ENCODE measurements around the gene MEIS1.

DNA sequence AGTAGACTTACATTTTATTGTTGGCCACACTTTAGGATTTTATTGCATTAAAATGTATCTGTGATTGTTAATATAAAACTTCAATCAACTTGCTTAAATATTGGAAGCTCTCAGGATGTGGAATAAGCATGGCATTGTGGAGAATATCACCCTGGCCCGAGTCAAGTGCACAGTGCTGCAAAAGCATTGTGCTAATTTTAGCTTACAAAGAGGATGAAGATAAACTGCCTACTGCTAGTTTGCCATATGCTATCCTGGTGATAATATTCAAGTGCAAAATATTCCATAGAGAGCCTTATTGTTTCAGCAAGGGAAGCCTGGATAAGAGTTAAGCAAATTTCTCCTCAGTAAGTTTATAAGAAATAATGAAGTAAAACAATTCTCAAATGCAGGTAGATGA is 54.5 kb downstream of the MEIS1 start:
- TF ChIP-seq, protein P1, sequence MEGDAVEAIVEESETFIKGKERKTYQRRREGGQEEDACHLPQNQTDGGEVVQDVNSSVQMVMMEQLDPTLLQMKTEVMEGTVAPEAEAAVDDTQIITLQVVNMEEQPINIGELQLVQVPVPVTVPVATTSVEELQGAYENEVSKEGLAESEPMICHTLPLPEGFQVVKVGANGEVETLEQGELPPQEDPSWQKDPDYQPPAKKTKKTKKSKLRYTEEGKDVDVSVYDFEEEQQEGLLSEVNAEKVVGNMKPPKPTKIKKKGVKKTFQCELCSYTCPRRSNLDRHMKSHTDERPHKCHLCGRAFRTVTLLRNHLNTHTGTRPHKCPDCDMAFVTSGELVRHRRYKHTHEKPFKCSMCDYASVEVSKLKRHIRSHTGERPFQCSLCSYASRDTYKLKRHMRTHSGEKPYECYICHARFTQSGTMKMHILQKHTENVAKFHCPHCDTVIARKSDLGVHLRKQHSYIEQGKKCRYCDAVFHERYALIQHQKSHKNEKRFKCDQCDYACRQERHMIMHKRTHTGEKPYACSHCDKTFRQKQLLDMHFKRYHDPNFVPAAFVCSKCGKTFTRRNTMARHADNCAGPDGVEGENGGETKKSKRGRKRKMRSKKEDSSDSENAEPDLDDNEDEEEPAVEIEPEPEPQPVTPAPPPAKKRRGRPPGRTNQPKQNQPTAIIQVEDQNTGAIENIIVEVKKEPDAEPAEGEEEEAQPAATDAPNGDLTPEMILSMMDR (IDR thresholded peaks at IDR 0.05) = no peak
- no peak for TF ChIP-seq POLR2A (IDR thresholded peaks at IDR 0.05)
